ENCODE measurements around the gene POM121C.
"Not testable (repeated sequence)": the region's sequence is repeated elsewhere in the genome, so short reads cannot be mapped to it uniquely, and the experiment has no call there.

POM121C gene

GRCh38 chr7:75485979-75486643, at the start of gene POM121C:
Gene POM121C (minus strand): TSS chr7:75486299. CDS start chr7:75441496, 44,803 bp downstream.
- DNase-seq (ENCODE audit: low read depth in 2 of 3, low spot score in 2 of 3) = peak; percentile 63 to 75 (median 65)

DNA sequence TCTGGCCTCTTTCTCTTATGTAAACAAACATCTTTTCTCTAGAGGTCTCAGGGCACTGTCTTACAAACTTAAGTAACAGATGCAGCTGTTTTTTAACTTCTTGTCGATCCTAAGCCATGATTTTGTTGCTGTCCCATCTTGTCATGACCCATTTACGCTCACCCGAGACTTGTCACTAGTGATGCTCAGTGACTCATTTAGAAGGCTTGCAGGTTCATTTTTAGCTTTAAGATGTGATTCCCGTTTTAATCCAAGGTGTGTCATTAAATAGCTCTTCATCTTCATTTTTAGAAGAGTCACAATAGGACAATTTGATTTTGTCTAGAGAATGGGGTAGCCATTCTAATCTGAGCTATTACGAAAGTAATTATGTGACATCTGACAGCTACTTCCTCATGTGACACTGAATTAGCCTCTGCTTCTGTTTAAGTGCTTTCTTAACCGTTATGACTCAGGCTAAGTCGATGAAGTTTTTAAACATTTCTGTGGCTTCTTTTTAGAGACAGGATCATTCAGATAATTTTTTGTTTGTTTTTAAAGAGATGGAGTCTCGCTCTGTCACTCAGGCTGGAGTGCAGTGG, 48.7 kb upstream of the POM121C start:
- no peak for DNase-seq (ENCODE audit: low read depth in 2 of 3, low spot score in 2 of 3)

- no peak for DNase-seq (ENCODE audit: low read depth in 2 of 3, low spot score in 2 of 3)
Measured at GRCh38 chr7:75533926-75534325, 47.8 kb upstream of the POM121C start.

DNA sequence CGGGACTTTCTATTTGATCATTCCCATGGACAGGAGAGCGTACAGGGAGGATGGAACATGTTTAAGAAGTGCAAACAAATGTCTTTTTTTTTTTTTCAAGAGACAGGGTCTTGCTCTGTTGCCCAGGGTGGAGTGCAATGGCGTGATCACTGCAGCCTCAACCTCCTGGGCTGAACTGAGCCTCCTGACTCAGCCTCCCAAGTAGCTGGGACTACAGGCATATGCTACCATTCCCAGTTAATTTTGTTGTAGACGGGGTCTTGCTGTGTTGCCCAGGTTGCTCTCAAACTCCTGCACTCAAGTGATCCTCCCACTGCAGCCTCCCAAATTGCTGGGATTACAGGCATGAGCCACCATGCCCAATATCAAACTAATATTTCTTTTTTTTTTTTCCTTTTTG, 46.5 kb upstream of the POM121C start:
- no peak for DNase-seq (ENCODE audit: low read depth in 2 of 3, low spot score in 2 of 3)

DNA sequence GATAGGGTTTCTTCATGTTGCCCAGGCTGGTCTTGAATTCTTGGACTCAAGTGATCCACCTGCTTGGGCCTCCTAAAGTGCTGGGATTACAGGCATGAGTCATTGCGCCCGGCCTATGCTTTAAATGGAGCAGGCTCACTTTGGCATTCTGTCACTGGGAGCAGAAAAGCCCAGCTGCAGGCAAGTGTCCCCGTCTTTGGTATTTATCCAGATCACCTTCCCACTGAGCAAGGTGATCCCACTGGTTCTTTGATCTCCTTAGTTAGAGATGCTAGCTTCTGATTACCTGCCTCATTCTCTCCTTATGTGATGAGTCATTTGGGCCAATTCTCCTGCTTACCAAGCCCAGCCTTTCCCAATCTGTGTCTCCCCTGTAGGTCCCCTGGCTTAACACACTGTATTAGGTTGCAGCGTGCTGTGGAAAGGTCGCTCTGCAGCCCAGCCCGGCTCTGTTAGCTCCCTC, 45.3 kb upstream of the POM121C start:
- DNase-seq (ENCODE audit: low read depth in 2 of 3, low spot score in 2 of 3) = no peak

- peak in 1 of 3 experiments; percentile 0 for DNase-seq (ENCODE audit: low read depth in 2 of 3, low spot score in 2 of 3)
Measured at GRCh38 chr7:75527224-75527722, 41.2 kb upstream of the POM121C start.

DNA sequence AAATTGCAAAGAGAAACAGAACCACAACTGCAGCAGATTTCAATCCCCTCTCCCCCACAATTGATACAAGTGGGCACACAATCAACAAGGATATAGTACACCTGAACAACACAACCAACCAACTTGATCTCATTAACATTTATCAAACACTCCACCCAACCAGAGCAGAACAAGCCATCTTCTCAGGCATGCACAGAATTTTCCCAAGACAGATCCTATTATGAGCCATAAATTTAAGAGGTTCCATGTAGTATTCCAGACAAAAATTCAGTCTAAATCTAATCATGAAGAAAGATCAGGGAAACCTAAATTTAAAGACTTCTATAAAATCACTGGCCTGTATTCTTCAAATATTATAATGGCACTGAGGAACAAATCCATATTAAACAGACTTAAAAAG, 35.6 kb upstream of the POM121C start:
- not testable (repeated sequence) for DNase-seq (ENCODE audit: low read depth in 2 of 3, low spot score in 2 of 3)

DNA sequence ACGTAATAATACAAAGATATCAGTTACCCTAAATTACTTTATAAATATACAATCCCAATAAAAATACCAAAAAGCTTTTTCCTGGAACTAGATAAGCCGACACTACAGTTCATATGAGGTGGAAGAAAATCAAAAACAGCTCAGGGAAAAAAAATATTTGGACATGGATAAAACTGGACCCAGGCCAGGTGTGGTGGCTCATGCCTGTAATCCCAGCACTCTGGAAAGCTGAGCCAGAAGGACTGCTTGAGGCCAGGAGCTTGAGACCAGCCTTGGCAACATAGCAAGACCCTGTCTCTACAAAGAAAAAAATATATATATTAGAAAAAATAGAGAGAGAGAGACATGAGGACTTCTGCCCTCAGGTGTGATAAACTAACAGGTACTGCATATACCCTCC, 32.7 kb upstream of the POM121C start:
- not testable (repeated sequence) for DNase-seq (ENCODE audit: low read depth in 2 of 3, low spot score in 2 of 3)

DNA sequence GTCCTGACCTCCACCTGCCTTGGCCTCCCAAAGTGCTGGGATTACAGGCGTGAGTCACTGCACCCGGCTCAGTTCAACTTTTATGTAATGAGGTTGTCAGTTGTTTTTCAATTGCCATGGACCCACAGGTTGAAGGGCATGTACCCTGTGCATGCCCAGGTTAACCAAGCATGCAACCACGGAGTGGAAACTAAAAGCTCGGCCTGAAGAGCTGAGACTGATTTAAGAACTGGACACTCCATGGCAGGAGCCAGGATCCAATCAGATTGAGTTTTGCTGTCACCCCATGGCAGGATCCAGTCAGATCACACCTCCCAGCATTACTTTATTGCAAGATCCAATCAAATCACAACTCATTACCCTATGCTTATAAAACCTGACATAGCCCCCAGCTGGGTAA, 22.9 kb upstream of the POM121C start:
- not testable (repeated sequence) for DNase-seq (ENCODE audit: low read depth in 2 of 3, low spot score in 2 of 3)

- not testable (repeated sequence) for DNase-seq (ENCODE audit: low read depth in 2 of 3, low spot score in 2 of 3)
Measured at GRCh38 chr7:75492020-75492419, 5.9 kb upstream of the POM121C start, which contains the start of gene SPDYE5. Gene SPDYE5 (plus strand): TSS chr7:75492320. CDS start chr7:75494048, 1,728 bp downstream.

DNA sequence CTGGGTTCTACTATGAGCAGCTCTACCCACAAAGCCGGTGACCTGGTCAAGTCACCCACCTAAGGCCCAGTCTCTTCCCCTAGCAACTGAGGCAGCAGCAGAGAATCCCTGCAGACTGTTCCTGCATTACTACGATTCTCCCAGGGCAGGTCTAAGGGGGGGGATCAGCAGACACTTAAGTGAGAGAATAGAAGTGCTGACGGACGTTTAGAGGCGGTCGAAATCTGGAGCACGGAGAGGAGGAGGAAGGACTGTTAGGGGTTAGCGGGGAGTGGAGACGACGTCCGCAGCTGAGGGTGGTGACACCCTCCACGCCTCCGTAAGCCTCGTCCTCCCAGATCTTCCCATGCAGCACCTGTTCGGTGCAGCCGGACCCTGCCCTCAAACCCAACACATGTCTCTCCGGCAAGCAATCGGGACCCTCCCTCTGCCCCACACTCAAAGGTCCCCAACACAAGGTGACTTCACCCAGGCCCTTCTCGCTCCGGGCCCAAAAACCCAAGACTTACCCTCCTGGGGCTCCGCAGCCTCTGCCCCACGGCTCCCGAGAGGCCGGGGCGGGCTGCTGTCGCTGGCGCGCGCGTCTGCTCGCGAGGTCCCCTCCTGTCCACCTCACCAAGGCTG, 632 bp downstream of the POM121C start:
- peak in 2 of 3 experiments; percentile 3 to 4 for DNase-seq (ENCODE audit: low read depth in 2 of 3, low spot score in 2 of 3)

DNA sequence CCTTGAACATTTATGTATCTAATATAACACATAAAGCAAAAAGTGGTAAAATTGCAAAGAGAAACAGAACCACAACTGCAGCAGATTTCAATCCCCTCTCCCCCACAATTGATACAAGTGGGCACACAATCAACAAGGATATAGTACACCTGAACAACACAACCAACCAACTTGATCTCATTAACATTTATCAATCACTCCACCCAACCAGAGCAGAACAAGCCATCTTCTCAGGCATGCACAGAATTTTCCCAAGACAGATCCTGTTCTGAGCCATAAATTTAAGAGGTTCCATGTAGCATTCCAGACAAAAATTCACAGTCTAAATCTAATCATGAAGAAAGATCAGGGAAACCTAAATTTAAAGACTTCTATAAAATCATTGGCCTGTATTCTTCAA, 5.8 kb downstream of the POM121C start:
- not testable (repeated sequence) for DNase-seq (ENCODE audit: low read depth in 2 of 3, low spot score in 2 of 3)

GRCh38 chr7:75477457-75477856, 8.6 kb downstream of the POM121C start:
- DNase-seq (ENCODE audit: low read depth in 2 of 3, low spot score in 2 of 3) = not testable (repeated sequence)

GRCh38 chr7:75470166-75470565, 15.9 kb downstream of the POM121C start:
- DNase-seq (ENCODE audit: low read depth in 2 of 3, low spot score in 2 of 3) = not testable (repeated sequence)

GRCh38 chr7:75460541-75460940, 25.6 kb downstream of the POM121C start:
- not testable (repeated sequence) for DNase-seq (ENCODE audit: low read depth in 2 of 3, low spot score in 2 of 3)

DNA sequence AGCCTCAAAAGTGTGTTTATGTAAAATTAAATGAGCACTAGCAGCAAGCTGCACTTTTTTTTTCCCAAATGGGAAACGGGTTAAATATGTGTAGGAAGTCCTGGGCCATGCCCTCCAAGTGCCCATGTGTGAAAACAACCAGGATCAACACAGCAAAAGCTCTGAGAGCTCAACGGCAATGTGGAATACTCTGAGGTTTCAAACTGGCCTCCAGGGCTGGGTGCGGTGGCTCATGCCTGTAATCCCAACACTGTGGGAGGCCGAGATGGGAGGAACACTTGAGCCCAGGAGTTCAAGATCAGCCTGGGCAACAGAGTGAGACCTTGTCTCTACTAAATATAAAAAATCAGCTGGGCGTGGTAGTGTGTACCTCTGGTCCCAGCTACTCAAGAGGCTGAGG, 28.1 kb downstream of the POM121C start:
- not testable (repeated sequence) for DNase-seq (ENCODE audit: low read depth in 2 of 3, low spot score in 2 of 3)

- not testable (repeated sequence) for DNase-seq (ENCODE audit: low read depth in 2 of 3, low spot score in 2 of 3)
Measured at GRCh38 chr7:75456403-75456802, 29.7 kb downstream of the POM121C start.

GRCh38 chr7:75452494-75452955, 33.6 kb downstream of the POM121C start:
- not testable (repeated sequence) for DNase-seq (ENCODE audit: low read depth in 2 of 3, low spot score in 2 of 3)

GRCh38 chr7:75449946-75450345, 36.2 kb downstream of the POM121C start:
- not testable (repeated sequence) for DNase-seq (ENCODE audit: low read depth in 2 of 3, low spot score in 2 of 3)

GRCh38 chr7:75442465-75443111, 43.5 kb downstream of the POM121C start:
- peak in 1 of 3 experiments; percentile 18 for DNase-seq (ENCODE audit: low read depth in 2 of 3, low spot score in 2 of 3)

DNA sequence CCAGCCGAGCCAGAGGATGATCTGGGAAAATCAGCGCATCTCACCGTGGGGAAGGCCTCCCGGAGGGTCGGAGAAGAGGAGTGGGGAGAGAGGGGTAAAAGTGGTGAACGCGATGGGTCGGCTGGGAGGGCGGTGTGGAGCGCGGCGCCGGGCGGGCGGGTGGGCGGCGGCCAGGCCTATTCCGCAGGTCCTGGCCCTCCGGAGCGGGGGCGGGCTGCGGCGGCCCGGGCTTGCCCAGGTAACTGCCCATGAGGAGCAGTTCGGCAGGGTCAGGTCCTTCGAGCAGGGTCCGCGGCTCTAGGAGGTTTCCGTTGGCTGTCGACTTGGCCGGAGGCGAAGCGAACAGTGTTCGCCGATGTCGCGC, 44.0 kb downstream of the POM121C start:
- DNase-seq (ENCODE audit: low read depth in 2 of 3, low spot score in 2 of 3) = not testable (repeated sequence)

Measured in activated CD8-positive, alpha-beta memory T cell treated with anti-CD3 and anti-CD28 coated beads for 48 hours (primary cell).